Body of pancreas (tissue), 4 donors: Measurements from ENCODE around the gene ADK.

ENCODE experiments used
- CTCF ChIP-seq, 7 experiments: fragments of 450-650 bp in 4 of 7; fragments of 200-600 bp in 3 of 7; sonication (generic) in 3 of 7; IDR thresholded peaks; one replicate each; pipeline ENCODE4 v1.5.1; 2016 to 2019; ENCODE audit warnings: antibody characterized with exemption in 7 of 7
- POLR2A ChIP-seq, 3 donors: fragments of 450-650 bp; IDR thresholded peaks; one replicate each; pipeline ENCODE4 v1.6.1; 2016; ENCODE audit warnings: antibody characterized with exemption in 3 of 3, mild to moderate bottlenecking in 2 of 3

DNA sequence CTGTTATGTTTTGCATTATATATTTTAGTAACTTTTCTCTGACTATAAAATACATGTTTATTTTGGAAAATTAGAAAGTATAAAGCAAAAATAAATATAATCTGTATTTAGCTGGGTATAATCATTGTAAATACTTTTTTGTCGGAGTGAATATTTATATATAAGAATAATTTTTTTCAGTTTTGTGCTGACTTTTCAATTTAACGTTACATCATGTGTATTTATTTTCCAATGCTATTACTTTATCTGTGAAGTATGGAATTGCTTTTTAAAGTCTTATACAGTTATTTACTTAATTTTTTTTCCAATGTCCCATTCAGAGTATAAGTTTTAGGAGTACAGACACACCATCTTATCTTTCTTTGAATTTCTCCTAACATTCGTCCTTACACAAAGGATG, 15.6 kb upstream of the ADK start:
- no peak for TF ChIP-seq CTCF (IDR thresholded peaks at IDR 0.05)
- no peak for TF ChIP-seq POLR2A (IDR thresholded peaks at IDR 0.05)
